Neural crest cell (in vitro differentiated cells): ENCODE data around the gene ZNF814. TPM values are rescaled to one million over a fixed set of nuclear protein-coding genes. Genes with fewer than 3 reads are reported as not detected.
"Not testable (repeated sequence)": the region's sequence is repeated elsewhere in the genome, so short reads cannot be mapped to it uniquely, and the experiment has no call there.

Source experiments
- DNase-seq: peaks from one replicate; pipeline ENCODE4 v3.0.0; 2021; ENCODE audit warnings: low read depth, mixed read lengths, low spot score
- H3K27ac Mint-ChIP-seq: one replicate; pipeline ENCODE4 v1.8.0; 2021; ENCODE audit warnings: mild to moderate bottlenecking, mixed read lengths; ENCODE audit not compliant: unreplicated experiment
- H3K27me3 Mint-ChIP-seq: 2 replicates; pipeline ENCODE4 v1.8.0; 2021; ENCODE audit warnings: low read depth, mild to moderate bottlenecking, mixed read lengths
- H3K36me3 Mint-ChIP-seq: 2 replicates; pipeline ENCODE4 v1.8.0; 2021; ENCODE audit warnings: low read depth, mild to moderate bottlenecking, mixed read lengths
- H3K4me1 Mint-ChIP-seq: 2 replicates; pipeline ENCODE4 v1.8.0; 2021; ENCODE audit warnings: mixed read lengths
- H3K4me3 Mint-ChIP-seq: one replicate; pipeline ENCODE4 v1.8.0; 2021; ENCODE audit warnings: mild to moderate bottlenecking, mixed read lengths
- H3K9me3 Mint-ChIP-seq: 2 replicates; pipeline ENCODE4 v1.8.0; 2021; ENCODE audit warnings: mixed read lengths
- CTCF ChIP-seq: fragments of 200-600 bp; sonication (generic); conservative IDR thresholded peaks from 2 replicates; pipeline ENCODE4 v1.5.0; 2021; ENCODE audit warnings: antibody characterized with exemption, mild to moderate bottlenecking
- long read RNA-seq: library from polyadenylated mRNA; unstranded; transcript quantifications from one replicate; pipeline ENCODE4 v2.0.0, GENCODE V29; 2020
- total RNA-seq: library from RNA; stranded (reverse); gene quantifications from 2 replicates; pipeline ENCODE4 v1.2.1, GENCODE V29; 2021

ZNF814 gene
- total RNA-seq = 44.3 and 45.4 TPM in 2 replicates
- long read RNA-seq, transcript ZNF814-201 (3 exons, 3,146 nt) = major isoform, 5 of 27 reads
- long read RNA-seq, partial matches to known transcripts = 0 of 27 reads
- long read RNA-seq, other reads (novel, unspliced or antisense) = 17 of 27 reads

GRCh38 chr19:57888560-57889231 is at the start of gene ZNF814:
ZNF814 (minus strand) TSS chr19:57889037; CDS start chr19:57888802, 235 bp downstream.
- H3K4me3 Mint-ChIP-seq = peak within 1 kb of the TSS; percentile 93
- H3K9me3 Mint-ChIP-seq = peaks cover 10% of the 10 kb centered on the region
- H3K27me3 Mint-ChIP-seq = no peaks in the 10 kb centered on the region
- H3K4me1 Mint-ChIP-seq = peaks cover 27% of the 10 kb centered on the region
- peak within 1 kb of the TSS; percentile 85 for H3K27ac Mint-ChIP-seq
- peak; percentile 70 for TF ChIP-seq CTCF
- peak; percentile 86 for DNase-seq
- H3K36me3 Mint-ChIP-seq = peaks cover 46% of the 10 kb centered on the region

GRCh38 chr19:57935731-57936130 is 46.9 kb upstream of the ZNF814 start:
- Mint-ChIP-seq H3K27ac (no peak overlapping the region), H3K27me3 (peaks cover 4% of the 10 kb centered on the region), H3K9me3 (peaks cover 35% of the 10 kb centered on the region), H3K4me3 (peak overlapping the region; percentile 100), H3K36me3 (peaks cover 73% of the 10 kb centered on the region), H3K4me1 (peaks cover 12% of the 10 kb centered on the region)
- TF ChIP-seq CTCF = no peak
- DNase-seq = no peak

GRCh38 chr19:57934820-57935665 is 46.2 kb upstream of the ZNF814 start, which contains the start of gene ZNF418:
ZNF418 (minus strand) TSS chr19:57935402; CDS start chr19:57933822, 1,580 bp downstream.
- peak; percentile 53 for DNase-seq

GRCh38 chr19:57927587-57927986 is 38.8 kb upstream of the ZNF814 start:
- no peak for DNase-seq
- Mint-ChIP-seq H3K36me3 (peaks cover 88% of the 10 kb centered on the region), H3K27ac (no peak overlapping the region), H3K4me1 (no peaks in the 10 kb centered on the region), H3K4me3 (peak overlapping the region; percentile 65), H3K9me3 (peaks cover 32% of the 10 kb centered on the region), H3K27me3 (no peaks in the 10 kb centered on the region)
- TF ChIP-seq CTCF = no peak

More at GRCh38 chr19:57934820-57935665, 46.2 kb upstream of the ZNF814 start, which contains the start of gene ZNF418:
- Mint-ChIP-seq H3K36me3 (peaks cover 77% of the 10 kb centered on the region), H3K27ac (peak within 1 kb of the TSS; percentile 92), H3K27me3 (peaks cover 4% of the 10 kb centered on the region), H3K4me3 (peak within 1 kb of the TSS; percentile 100), H3K4me1 (peaks cover 12% of the 10 kb centered on the region), H3K9me3 (peaks cover 36% of the 10 kb centered on the region)
- no peak for TF ChIP-seq CTCF

- peaks cover 26% of the 10 kb centered on the region for H3K4me1 Mint-ChIP-seq
- H3K9me3 Mint-ChIP-seq, H3K27me3 Mint-ChIP-seq: not testable (repeated sequence)
- H3K27ac Mint-ChIP-seq = peak within 1 kb of the TSS; percentile 96
- peak; percentile 40 for TF ChIP-seq CTCF
- peak within 1 kb of the TSS; percentile 93 for H3K4me3 Mint-ChIP-seq
- DNase-seq = peak; percentile 68
- H3K36me3 Mint-ChIP-seq = peaks cover 59% of the 10 kb centered on the region
These were observed 27.5 kb upstream of the ZNF814 start, which contains the start of gene ZNF417 for GRCh38 chr19:57916168-57916995. ZNF417 (minus strand) TSS chr19:57916592; CDS start chr19:57916411, 181 bp downstream.
